ENCODE results near the gene DHX34.

Gene DHX34

DNA sequence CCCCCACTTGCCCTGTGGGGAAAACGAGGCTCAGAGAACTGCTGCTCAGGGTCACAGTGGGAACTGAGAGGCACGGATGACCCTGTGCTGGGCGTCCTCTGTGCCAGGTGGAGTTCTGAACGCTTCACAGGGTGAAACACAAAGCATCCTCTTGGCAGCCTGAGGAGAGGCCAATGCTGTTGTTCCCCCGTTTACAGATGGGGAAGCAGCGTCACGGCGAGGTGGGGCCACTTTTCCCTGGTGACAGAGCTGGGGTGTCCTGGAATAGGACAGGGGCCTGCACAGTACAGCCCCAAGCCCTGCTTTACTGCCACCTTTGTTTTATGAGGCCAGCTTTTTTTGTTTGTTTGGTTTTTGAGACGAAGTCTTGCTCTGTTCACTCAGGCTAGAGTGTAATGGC is 22.1 kb downstream of the DHX34 start:
- Histone ChIP-seq H3F3A (ENCODE audit: insufficient read depth, low read length) (no peaks in the 10 kb centered on the region), H3K4me2 (ENCODE audit: low read depth, low read length) (no peak overlapping the region), H3K79me2 (ENCODE audit: low read length) (no peaks in the 10 kb centered on the region), H2AFZ (ENCODE audit: low read length) (no peak overlapping the region), H3K27ac (ENCODE audit: low read length) (no peak overlapping the region), H3K9me3 (replicated peaks; ENCODE audit: insufficient read depth, low read length) (no peaks in the 10 kb centered on the region), H4K20me1 (ENCODE audit: insufficient read depth, low read length) (no peaks in the 10 kb centered on the region), H3K4me3 (ENCODE audit: low read length) (no peak overlapping the region), H3K9me2 (replicated peaks; ENCODE audit: insufficient read depth, low read length) (no peaks in the 10 kb centered on the region), H3K36me3 (replicated peaks; ENCODE audit: insufficient read depth, low read length) (no peaks in the 10 kb centered on the region), H3K9ac (ENCODE audit: low read length) (no peak overlapping the region), H3K27me3 (replicated peaks; ENCODE audit: insufficient read depth, low read length) (no peaks in the 10 kb centered on the region), H3K4me1 (ENCODE audit: low read length) (no peaks in the 10 kb centered on the region)
- TF ChIP-seq EZH2phosphoT487 (IDR thresholded peaks at IDR 0.05; ENCODE audit: low read length) (no peak), EZH2 (optimal IDR thresholded peaks at IDR 0.05; ENCODE audit: low read depth, low read length) (no peak)
- TF ChIP-seq, protein P1, sequence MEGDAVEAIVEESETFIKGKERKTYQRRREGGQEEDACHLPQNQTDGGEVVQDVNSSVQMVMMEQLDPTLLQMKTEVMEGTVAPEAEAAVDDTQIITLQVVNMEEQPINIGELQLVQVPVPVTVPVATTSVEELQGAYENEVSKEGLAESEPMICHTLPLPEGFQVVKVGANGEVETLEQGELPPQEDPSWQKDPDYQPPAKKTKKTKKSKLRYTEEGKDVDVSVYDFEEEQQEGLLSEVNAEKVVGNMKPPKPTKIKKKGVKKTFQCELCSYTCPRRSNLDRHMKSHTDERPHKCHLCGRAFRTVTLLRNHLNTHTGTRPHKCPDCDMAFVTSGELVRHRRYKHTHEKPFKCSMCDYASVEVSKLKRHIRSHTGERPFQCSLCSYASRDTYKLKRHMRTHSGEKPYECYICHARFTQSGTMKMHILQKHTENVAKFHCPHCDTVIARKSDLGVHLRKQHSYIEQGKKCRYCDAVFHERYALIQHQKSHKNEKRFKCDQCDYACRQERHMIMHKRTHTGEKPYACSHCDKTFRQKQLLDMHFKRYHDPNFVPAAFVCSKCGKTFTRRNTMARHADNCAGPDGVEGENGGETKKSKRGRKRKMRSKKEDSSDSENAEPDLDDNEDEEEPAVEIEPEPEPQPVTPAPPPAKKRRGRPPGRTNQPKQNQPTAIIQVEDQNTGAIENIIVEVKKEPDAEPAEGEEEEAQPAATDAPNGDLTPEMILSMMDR (IDR thresholded peaks at IDR 0.05; ENCODE audit: low read length) = no peak
- DNase-seq = no peak

DNA sequence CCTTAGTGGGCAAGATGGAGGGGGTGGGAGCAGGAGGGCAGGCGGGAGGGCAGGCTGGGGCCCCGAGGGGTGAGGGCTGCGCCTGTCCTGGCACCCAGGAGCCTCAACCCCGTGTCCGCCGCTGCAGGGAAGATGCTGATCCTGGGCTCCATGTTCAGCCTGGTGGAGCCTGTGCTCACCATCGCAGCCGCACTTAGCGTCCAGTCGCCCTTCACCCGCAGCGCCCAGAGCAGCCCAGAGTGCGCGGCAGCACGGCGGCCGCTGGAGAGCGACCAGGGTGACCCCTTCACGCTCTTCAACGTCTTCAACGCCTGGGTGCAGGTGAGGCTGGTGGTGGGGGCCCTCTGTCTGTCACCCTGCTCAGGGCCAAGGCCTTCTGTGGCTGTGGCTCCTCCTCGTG is 23.5 kb downstream of the DHX34 start:
- H3K27me3 ChIP-seq (replicated peaks; ENCODE audit: insufficient read depth, low read length) = no peaks in the 10 kb centered on the region
- H3K79me2 ChIP-seq (ENCODE audit: low read length) = no peaks in the 10 kb centered on the region
- H2AFZ ChIP-seq (ENCODE audit: low read length) = no peak overlapping the region
- H3K9me2 ChIP-seq (replicated peaks; ENCODE audit: insufficient read depth, low read length) = no peaks in the 10 kb centered on the region
- H3K4me2 ChIP-seq (ENCODE audit: low read depth, low read length) = no peak overlapping the region
- H3F3A ChIP-seq (ENCODE audit: insufficient read depth, low read length) = no peaks in the 10 kb centered on the region
- no peak overlapping the region for H3K9ac ChIP-seq (ENCODE audit: low read length)
- TF ChIP-seq EZH2phosphoT487 (IDR thresholded peaks at IDR 0.05; ENCODE audit: low read length) (no peak), EZH2 (optimal IDR thresholded peaks at IDR 0.05; ENCODE audit: low read depth, low read length) (no peak)
- TF ChIP-seq, protein P1 (IDR thresholded peaks at IDR 0.05; ENCODE audit: low read length) = no peak
- no peak for DNase-seq
- H4K20me1 ChIP-seq (ENCODE audit: insufficient read depth, low read length) = no peaks in the 10 kb centered on the region
- H3K36me3 ChIP-seq (replicated peaks; ENCODE audit: insufficient read depth, low read length) = no peaks in the 10 kb centered on the region
- no peak overlapping the region for H3K4me3 ChIP-seq (ENCODE audit: low read length)
- no peaks in the 10 kb centered on the region for H3K9me3 ChIP-seq (replicated peaks; ENCODE audit: insufficient read depth, low read length)
- H3K27ac ChIP-seq (ENCODE audit: low read length) = no peak overlapping the region
- H3K4me1 ChIP-seq (ENCODE audit: low read length) = no peaks in the 10 kb centered on the region

DNA sequence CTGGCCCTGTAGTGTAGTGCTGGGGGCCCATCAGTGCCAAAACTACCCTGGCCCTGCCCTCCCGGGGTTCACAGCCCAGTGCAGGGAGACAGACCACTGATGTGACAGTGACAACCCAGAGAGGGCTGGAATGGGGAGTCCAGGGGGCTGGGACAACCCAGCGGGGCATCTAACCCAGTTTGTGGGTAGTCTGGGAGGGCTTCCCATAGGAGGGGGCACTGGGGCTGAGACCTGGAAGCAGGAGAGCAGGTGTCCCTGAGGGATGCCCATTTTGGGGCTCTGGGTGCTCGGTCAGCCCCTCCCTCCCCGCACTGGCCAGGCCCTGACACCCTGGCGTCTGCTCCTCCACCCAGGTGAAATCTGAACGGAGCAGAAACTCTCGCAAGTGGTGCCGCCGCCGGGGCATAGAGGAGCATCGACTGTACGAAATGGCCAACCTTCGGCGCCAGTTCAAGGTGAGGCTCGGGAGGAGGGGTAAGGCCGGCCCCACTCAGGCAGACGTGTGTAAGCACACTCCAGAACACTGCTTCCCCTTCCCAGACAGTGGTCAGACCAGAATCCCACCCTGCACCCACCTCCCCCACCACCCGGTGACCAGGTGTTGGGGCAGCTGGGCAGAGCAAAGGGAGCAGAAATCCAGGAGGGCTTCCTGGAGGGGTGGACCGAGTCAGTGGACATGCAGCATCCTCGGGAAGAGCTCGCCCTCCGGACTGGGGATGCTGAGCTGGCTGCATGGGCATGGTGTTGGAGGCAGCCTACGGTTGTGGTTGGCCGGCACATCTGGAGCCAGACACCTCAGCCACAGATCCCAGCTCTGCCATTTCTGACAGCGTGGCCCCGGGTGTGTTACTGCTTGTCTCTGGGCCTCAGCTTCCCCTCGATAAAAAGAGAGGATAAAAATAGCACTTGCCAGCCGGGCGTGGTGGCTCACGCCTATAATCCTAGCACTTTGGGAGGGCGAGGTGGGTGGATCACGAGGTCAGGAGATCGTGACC is 24.4 kb downstream of the DHX34 start:
- Histone ChIP-seq H3K9me2 (replicated peaks; ENCODE audit: insufficient read depth, low read length) (no peaks in the 10 kb centered on the region), H3K4me1 (ENCODE audit: low read length) (no peaks in the 10 kb centered on the region), H3K4me3 (ENCODE audit: low read length) (no peak overlapping the region), H3K36me3 (replicated peaks; ENCODE audit: insufficient read depth, low read length) (no peaks in the 10 kb centered on the region), H3K9ac (ENCODE audit: low read length) (no peak overlapping the region), H2AFZ (ENCODE audit: low read length) (no peak overlapping the region), H3K9me3 (replicated peaks; ENCODE audit: insufficient read depth, low read length) (no peaks in the 10 kb centered on the region), H3F3A (ENCODE audit: insufficient read depth, low read length) (no peaks in the 10 kb centered on the region), H3K27ac (ENCODE audit: low read length) (no peak overlapping the region), H4K20me1 (ENCODE audit: insufficient read depth, low read length) (no peaks in the 10 kb centered on the region), H3K4me2 (ENCODE audit: low read depth, low read length) (no peak overlapping the region), H3K27me3 (replicated peaks; ENCODE audit: insufficient read depth, low read length) (no peaks in the 10 kb centered on the region), H3K79me2 (ENCODE audit: low read length) (no peaks in the 10 kb centered on the region)
- no peak for DNase-seq
- TF ChIP-seq, protein P1 (IDR thresholded peaks at IDR 0.05; ENCODE audit: low read length) = no peak
- TF ChIP-seq EZH2phosphoT487 (IDR thresholded peaks at IDR 0.05; ENCODE audit: low read length) = no peak
- no peak for TF ChIP-seq EZH2 (optimal IDR thresholded peaks at IDR 0.05; ENCODE audit: low read depth, low read length)

Data from MM.1S (cell line).